ENCODE measurements around the gene C14orf93.

The C14orf93 gene

GRCh38 chr14:23045419-23046357 is 35.7 kb upstream of the C14orf93 start:
- DNase-seq (ENCODE audit: low read depth, low spot score): no peak

- no peak for DNase-seq (ENCODE audit: low read depth, low spot score)
These were observed 34.9 kb upstream of the C14orf93 start for GRCh38 chr14:23044840-23045239.

GRCh38 chr14:23043754-23044153 is 33.8 kb upstream of the C14orf93 start:
- DNase-seq (ENCODE audit: low read depth, low spot score): no peak

- no peak for DNase-seq (ENCODE audit: low read depth, low spot score)
These were observed 33.2 kb upstream of the C14orf93 start for GRCh38 chr14:23043145-23043544.

- no peak for DNase-seq (ENCODE audit: low read depth, low spot score)
These were observed 32.4 kb upstream of the C14orf93 start, which contains the start of gene PSMB11 for GRCh38 chr14:23042162-23042965. TSS of gene PSMB11 (plus strand) at chr14:23042212. CDS start at chr14:23042226, 14 bp downstream.

GRCh38 chr14:23041729-23042128 is 31.8 kb upstream of the C14orf93 start:
- no peak for DNase-seq (ENCODE audit: low read depth, low spot score)

GRCh38 chr14:23040100-23040499 is 30.2 kb upstream of the C14orf93 start:
- DNase-seq (ENCODE audit: low read depth, low spot score): no peak

- no peak for DNase-seq (ENCODE audit: low read depth, low spot score)
These were observed 25.6 kb upstream of the C14orf93 start for GRCh38 chr14:23035303-23036144.

- peak; percentile 96 for DNase-seq (ENCODE audit: low read depth, low spot score)
These were observed 24.8 kb upstream of the C14orf93 start, which contains the start of gene PSMB5 for GRCh38 chr14:23034498-23035302. TSS of gene PSMB5 (minus strand) at chr14:23034900. CDS start at chr14:23034881, 19 bp downstream.

GRCh38 chr14:23033801-23034497 is 24.0 kb upstream of the C14orf93 start:
- DNase-seq (ENCODE audit: low read depth, low spot score): no peak

- no peak for DNase-seq (ENCODE audit: low read depth, low spot score)
These were observed 23.3 kb upstream of the C14orf93 start for GRCh38 chr14:23033251-23033727.

- DNase-seq (ENCODE audit: low read depth, low spot score): no peak
These were observed 21.0 kb upstream of the C14orf93 start for GRCh38 chr14:23030936-23031335.

GRCh38 chr14:23028799-23029198 is 18.9 kb upstream of the C14orf93 start:
- DNase-seq (ENCODE audit: low read depth, low spot score): no peak

- no peak for DNase-seq (ENCODE audit: low read depth, low spot score)
These were observed 15.3 kb upstream of the C14orf93 start for GRCh38 chr14:23025151-23025814.

- DNase-seq (ENCODE audit: low read depth, low spot score): no peak
These were observed 14.7 kb upstream of the C14orf93 start for GRCh38 chr14:23024612-23025075.

- no peak for DNase-seq (ENCODE audit: low read depth, low spot score)
These were observed 13.8 kb upstream of the C14orf93 start for GRCh38 chr14:23023795-23024152.

GRCh38 chr14:23023022-23023794 is 13.3 kb upstream of the C14orf93 start:
- no peak for DNase-seq (ENCODE audit: low read depth, low spot score)

GRCh38 chr14:23021889-23022442 is 12.0 kb upstream of the C14orf93 start:
- DNase-seq (ENCODE audit: low read depth, low spot score): no peak
